ENCODE measurements around the gene NGB. TPM values are rescaled to one million over a fixed set of nuclear protein-coding genes. Genes with fewer than 3 reads are reported as not detected.

Gene NGB
- total and polyA plus RNA-seq, 12 donors = 0.17 to 15.4 (median 5.2) TPM; not detected in 4

GRCh38 chr14:77318006-77318553 lies 47.1 kb upstream of the NGB start:
- WGBS, 4 donors = 60 to 76% (median 64%) methylated on average over 5 of the region's 5 CpGs
- Histone ChIP-seq H3K4me3 (no peak overlapping the region), H3K9me3 (replicated peaks in 1 of 3) (no peaks in the 10 kb centered on the region), H3K27me3 (no peaks in the 10 kb centered on the region), H3K4me1 (replicated peaks in 1 of 2) (peaks cover 22 to 62% of the 10 kb centered on the region in 2 donors), H3K36me3 (replicated peaks in 1 of 2) (no peaks in the 10 kb centered on the region), H3K27ac (peak overlapping the region in 2 of 5 donors; percentile 9 to 57)
- DNase-seq = peak in 2 of 7 donors; percentile 20 to 43
- no peak for TF ChIP-seq POLR2A (IDR thresholded peaks at IDR 0.05)
- no peak for TF ChIP-seq CTCF (IDR thresholded peaks at IDR 0.05)
- intact Hi-C loops (cut with DNase I) = loop anchor here (10.0 kb wide), 2 partner anchors 163 to 443 kb away; no protein-coding TSS in a partner anchor

GRCh38 chr14:77316872-77317301 lies 45.9 kb upstream of the NGB start:
- no peak overlapping the region for H3K4me3 ChIP-seq
- peak overlapping the region in 2 of 5 donors; percentile 6 to 7 for H3K27ac ChIP-seq
- DNase-seq = peak in 2 of 7 donors; percentile 39 to 53
- no peaks in the 10 kb centered on the region for H3K27me3 ChIP-seq
- WGBS, 4 donors = 51 to 71% (median 68%) methylated on average over 5 of the region's 5 CpGs
- H3K36me3 ChIP-seq (replicated peaks in 1 of 2) = no peaks in the 10 kb centered on the region
- H3K4me1 ChIP-seq (replicated peaks in 1 of 2) = peaks cover 22 to 59% of the 10 kb centered on the region in 2 donors
- H3K9me3 ChIP-seq (replicated peaks in 1 of 3) = no peaks in the 10 kb centered on the region
- no peak for TF ChIP-seq CTCF (IDR thresholded peaks at IDR 0.05)
- TF ChIP-seq POLR2A (IDR thresholded peaks at IDR 0.05) = no peak
- intact Hi-C loops (cut with DNase I) = loop anchor here (2.0 to 10.0 kb wide), 3 partner anchors 16 to 442 kb away; no protein-coding TSS in a partner anchor

GRCh38 chr14:77316195-77316505 lies 45.1 kb upstream of the NGB start:
- Histone ChIP-seq H3K9me3 (replicated peaks in 1 of 3) (no peaks in the 10 kb centered on the region), H3K27ac (no peak overlapping the region), H3K36me3 (replicated peaks in 1 of 2) (no peaks in the 10 kb centered on the region), H3K27me3 (no peaks in the 10 kb centered on the region), H3K4me1 (replicated peaks in 1 of 2) (peaks cover 22 to 58% of the 10 kb centered on the region in 2 donors), H3K4me3 (no peak overlapping the region)
- TF ChIP-seq CTCF (IDR thresholded peaks at IDR 0.05) (peak in 2 of 6 experiments; percentile 3 to 11), POLR2A (IDR thresholded peaks at IDR 0.05) (no peak)
- intact Hi-C loops (cut with DNase I) = loop anchor here (2.0 to 10.0 kb wide), 3 partner anchors 15 to 441 kb away; no protein-coding TSS in a partner anchor
- no peak for DNase-seq
- WGBS, 4 donors = 18 to 50% (median 48%) methylated on average over 1 of the region's 1 CpG

DNA sequence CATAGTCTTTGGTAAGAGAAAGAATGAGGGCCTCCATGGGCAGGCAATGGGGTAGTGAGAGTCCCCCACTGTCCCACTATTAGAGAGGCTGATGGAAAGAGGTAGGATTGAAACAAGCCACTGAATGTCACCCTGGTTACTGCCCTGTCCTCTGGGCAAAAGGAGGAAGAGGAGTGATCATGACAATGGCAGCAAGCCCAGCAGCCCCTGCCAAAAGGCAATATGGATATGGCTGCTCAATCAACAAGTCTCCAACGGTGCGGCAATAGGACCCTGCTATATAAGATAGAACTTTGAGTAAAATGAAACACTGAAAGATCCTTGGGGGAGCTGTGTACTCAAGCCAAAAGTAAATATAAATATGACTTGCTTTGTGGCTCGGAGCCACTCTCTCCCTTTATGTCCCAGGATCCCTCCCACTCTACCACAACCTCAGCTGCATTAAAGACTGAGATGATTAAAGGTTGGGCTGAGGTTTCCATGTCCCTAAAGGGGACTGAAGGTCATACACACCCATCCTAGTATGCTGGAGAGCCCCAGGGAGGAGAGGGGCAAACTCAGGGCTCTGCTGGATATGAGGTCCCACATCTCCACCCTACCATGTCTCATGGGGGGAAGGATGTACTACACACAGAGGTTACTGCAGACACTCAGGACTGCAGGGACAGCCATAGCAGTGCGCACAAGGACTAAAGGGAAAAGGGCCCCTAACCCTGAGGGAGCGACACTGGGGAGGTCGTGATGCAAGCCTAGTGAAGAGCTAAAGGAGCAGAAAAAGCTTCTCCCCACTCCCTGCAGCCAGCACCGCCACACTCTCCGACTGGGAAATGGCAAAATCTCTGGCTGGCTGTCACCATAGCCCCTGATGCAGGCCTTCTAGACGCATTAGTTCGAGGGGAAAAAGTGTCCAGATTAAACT lies 43.8 kb upstream of the NGB start:
- H3K4me1 ChIP-seq (replicated peaks in 1 of 2) = peaks cover 20 to 55% of the 10 kb centered on the region in 2 donors
- peak overlapping the region in 3 of 5 donors; percentile 46 to 74 (median 68) for H3K27ac ChIP-seq
- no peaks in the 10 kb centered on the region for H3K9me3 ChIP-seq (replicated peaks in 1 of 3)
- H3K36me3 ChIP-seq (replicated peaks in 1 of 2) = no peaks in the 10 kb centered on the region
- TF ChIP-seq POLR2A (IDR thresholded peaks at IDR 0.05) (no peak), CTCF (IDR thresholded peaks at IDR 0.05) (no peak)
- no peak overlapping the region for H3K4me3 ChIP-seq
- DNase-seq = peak in 2 of 7 donors; percentile 11 to 15
- intact Hi-C loops (cut with DNase I) = loop anchor here (5.0 to 10.0 kb wide), 3 partner anchors 160 to 440 kb away; no protein-coding TSS in a partner anchor
- H3K27me3 ChIP-seq = no peaks in the 10 kb centered on the region
- WGBS, 4 donors = 67 to 84% (median 75%) methylated on average over 9 to 10 of the region's 10 CpGs
